ENCODE data around the gene CCDC28B.

Gene CCDC28B

DNA sequence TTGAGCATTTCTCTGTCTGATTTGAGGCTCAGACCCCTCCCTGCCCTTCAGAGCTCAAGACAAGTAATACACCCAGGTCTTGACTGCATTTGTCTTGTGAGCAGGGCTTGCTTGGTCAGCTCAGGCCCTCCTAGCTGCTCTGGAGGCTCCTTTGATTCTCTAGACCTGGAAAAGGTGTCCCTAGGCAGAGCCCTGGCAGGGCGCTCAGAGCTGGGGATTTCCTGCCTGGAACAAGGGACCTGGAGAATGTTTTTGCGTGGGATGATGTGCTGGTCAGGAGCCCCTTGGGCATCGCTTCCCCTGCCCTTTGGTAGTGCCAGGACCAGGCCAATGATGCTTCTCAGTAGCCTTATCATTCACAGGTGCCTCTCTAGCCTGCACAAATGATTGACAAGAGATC lies 4.9 kb upstream of the CCDC28B start:
- no peak for DNase-seq

DNA sequence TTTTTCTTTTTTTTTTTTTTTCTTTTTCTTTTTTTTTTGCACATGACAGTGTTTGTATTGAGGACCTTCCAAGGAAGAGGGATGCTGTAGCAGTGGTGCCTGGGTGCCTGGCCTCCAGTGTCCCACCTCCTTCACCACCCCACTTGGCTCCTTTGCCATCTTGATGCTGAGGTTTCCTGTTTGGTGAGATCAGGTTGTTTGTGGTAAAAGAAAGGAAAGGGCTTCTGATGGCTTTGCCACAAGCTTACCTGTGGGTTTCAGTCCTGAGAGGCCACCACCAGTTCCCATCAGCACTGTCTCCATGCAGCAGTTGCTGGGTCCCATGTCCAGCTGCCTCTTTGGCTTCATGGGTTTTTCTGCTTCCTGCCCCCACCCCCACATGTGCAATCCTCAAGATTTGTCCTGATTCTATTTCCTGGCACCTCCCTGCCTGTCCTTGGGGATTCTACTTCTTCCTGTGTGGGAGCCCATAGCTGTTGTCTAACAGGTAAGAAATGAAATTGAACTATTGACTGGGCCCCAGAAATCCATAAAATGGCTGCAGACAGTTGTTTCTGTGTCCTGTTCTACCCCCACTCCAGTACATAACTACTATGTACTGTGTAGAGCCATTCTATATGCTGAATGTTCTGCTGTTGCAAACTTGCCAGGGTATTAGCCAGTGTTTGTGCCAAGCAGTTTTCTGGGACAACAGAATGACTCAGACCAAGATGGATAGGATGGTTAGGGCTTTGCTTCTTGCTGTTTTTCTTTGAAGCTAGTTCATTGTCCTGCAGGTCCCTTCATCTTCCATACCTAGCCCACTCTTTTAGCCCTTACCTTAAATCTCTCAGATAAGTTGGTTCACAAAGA lies 4.2 kb upstream of the CCDC28B start:
- no peak for DNase-seq

DNA sequence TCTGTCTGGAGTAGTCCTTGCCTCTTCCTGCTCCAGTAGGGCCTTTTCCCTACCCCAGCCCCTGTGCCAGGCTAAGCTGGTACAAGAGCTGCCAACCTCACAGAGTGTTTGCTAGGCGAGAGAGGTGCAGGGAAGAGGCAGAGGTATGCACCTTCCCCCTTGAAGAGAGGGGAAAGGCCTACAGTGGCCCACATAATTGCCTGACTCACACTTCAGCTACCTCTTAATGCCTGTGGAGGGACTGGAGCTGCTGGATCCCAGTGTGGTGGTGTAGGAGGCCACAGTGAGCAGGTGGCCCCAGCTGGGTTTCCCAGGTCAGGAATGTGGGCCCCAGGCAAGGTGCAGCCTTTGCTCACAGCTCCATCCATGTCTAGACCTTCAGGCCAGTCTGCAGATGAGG lies 3.3 kb upstream of the CCDC28B start:
- no peak for DNase-seq

DNA sequence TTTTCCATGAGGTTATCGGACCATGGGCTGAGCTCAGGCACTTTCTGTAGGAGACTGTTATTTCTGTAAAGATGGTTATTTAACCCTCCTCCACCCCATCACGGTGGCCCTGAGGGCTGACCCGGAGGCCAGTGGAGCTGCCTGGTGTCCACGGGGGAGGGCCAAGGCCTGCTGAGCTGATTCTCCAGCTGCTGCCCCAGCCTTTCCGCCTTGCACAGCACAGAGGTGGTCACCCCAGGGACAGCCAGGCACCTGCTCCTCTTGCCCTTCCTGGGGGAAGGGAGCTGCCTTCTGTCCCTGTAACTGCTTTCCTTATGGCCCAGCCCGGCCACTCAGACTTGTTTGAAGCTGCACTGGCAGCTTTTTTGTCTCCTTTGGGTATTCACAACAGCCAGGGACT lies 2.6 kb upstream of the CCDC28B start:
- no peak for DNase-seq

DNA sequence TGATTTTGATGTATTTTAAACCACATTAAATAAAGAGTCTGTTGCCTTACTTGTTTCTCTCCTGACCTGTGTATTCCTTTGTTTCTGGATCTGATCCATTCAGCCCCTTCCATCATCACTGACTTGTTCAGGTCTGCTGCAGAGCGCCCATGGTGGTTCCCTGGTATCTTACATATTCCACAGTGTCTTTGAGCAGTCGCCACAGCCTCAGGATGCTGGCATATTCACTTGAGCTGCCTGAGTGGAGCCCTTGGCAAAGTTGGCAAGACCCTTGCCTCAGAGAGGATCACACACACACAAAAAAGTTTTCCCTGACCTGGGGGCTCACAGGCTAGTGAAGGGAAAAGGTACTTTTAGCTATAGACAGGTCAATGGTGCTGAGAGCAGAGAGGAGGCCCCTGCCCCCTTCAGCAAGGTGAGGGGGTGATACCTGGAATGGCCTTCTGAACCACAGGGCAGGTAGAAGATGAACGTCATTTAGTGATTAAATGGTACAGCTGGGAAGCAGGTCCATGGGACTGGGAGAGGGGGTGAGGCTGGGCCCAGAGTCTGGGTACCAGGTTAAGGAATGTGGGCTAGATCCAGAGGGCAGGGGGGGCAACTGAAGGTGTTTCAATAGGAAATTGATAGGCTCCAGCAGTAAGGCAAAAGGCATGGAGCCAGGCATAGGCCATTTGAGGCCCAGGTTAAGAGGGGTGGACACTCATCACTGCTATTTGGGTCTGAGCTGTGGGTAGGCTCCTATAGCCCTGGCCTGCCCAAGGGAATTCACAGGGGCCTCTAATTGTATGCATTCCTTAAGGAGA lies 2.0 kb upstream of the CCDC28B start:
- DNase-seq: no peak

DNA sequence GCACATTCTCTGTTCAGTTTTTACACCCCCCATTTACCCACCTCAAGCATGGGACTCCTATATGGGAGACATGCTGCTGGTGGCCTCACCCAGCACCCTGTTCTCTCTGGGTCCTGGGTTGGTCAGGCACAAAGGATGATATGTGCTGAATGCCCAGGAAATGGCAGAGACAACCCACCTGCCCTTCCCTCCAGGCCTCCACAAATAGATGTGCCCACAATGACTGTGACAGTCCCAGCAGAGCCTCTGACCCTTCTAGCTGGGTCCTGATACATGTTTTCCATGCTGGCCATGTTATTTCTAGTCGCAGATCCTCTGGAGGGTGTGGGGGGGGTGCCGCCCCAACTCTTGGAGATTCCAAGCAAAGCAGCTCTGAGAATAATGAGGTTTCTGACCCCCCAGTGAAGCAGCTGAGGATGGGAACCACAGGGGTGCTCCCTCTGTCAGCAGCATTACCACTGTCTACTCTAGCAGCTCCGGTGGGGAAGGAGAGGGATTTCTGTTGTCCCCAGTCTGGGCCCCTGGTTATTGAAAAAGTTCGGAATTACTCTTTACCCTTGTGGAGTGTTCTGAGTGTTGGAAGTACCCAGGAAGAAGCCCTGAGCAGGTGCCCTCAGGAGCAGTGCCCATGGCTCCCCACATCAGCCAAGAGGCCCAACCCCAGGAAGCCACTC lies 1.2 kb upstream of the CCDC28B start:
- no peak for DNase-seq

DNA sequence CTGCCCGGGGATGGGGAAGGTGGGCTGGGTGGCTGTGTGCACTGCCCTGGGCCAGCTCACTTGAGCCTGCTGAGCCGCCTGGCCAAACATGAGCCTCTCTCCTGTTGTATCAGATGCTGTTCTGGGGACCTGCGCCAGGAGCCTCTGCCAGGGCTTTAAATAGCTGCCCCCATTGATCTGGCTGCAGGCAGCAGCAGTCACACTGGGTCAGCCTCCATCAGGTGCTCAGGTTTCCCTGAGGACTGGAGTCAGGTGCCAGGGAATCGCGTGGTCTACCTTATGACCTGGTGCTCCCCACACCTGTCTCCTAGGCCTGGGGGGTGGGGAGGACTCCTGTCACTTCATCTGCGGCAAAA lies 700 bp upstream of the CCDC28B start:
- DNase-seq: no peak

DNA sequence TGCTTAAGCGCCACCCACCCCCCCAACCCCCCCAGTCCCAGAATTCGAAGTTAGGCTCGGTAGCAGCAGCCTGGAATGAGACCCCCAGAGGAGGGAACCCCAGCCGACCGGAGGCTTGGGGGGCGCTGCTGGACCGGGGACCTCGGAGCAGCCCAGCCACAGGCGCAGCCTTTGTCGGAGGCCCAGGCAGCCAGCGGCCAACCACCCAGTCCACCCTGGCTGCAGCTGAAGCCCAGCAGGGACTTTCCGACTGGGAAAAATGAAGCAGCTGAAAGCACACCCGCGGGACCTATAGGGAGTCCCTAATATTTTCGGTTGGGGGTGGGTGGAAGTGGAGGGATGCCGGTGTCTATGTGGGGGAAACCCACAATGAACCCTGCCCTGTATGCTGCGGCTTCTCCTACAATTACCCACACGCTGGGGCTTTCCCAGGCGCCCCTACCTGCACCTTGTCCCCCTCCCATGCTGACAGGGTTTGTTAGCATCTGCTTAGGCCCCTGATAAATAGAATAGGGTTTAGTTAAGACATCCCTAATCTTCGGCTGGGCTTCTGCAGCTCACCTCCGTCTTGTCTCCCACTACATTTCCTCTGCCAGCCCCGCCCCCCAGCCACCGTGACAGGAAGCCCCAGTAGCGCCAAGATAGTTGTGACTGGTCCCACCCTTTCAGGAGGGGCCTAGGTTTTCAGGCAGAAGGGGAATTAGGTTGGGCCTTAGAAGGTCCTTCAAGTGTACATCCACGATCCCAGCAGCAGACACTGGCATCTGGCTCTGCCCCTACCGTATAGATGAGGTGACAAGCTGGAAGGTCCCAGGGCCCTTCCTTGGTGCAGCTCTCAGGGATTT lies 838 bp downstream of the CCDC28B start:
- DNase-seq: peak; percentile 78

DNA sequence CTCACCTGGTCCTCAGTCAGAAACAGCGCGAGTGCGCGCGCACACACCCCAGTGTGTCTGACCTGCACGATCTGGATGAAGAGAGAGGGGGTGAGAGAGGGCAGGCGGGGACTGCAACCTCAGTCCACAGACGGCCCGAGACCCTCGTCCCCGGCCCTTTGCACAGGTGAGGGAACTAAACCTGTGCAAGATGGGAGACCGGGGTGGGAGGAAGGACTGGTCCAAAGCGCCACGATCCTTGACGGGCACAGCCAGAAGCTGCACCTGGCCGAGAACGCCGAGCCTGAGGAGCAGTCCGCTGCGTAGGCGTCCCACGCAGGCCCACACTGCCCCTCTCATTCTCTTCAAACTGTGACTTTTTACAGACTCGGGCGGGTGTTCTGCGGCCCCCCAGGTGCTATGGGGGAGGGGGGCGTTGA lies 4.6 kb downstream of the CCDC28B start:
- DNase-seq: no peak

DNA sequence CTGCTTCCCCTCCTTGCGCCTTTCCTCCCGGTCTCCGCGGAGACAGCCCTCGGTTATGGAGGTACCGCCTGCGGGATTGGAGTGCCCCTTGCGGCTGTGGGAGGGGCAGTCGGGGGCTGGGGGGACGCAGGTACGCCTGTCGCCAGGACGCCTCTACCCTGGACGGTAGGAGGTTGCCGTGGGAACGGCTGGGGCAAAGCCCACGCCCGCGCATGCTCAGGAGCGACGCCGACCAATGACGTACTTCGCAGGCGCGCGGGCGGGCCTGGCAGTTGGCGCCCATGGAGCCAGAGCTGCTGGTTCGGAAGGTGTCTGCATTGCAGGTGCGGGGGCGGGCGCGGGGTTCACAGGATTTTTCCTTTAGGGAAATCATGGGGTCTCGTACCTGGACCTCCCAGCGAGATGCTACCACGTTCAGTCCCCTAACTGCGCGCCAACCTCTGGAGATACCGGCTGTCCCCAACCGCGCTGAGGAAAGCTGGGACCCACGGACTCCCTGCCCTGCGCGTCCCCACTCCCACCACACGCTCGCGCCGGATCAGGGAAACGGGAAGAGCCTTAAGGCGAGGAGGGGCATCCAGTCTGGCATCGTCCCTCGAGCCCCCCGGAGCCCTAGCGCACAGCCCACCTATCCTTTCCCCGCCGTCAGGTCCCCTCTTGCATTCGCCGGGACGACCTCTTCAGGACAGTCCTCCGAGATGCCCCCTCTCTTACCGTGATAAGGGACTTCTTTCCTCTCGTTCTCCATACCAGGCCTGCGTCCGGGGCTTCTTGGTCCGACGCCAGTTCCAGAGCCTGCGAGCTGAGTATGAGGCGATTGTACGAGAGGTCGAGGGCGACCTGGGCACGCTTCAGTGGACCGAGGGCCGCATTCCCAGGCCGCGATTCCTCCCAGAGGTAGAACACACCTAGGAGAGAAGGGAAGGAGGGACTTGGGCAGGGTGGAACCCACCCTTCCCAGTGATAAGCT lies 5.3 kb downstream of the CCDC28B start, which contains the start of gene IQCC:
TSS of gene IQCC (plus strand) at position 271 of the 970 bp plus-strand sequence. CDS start at position 282, 11 bp downstream.
- DNase-seq: peak; percentile 85

DNA sequence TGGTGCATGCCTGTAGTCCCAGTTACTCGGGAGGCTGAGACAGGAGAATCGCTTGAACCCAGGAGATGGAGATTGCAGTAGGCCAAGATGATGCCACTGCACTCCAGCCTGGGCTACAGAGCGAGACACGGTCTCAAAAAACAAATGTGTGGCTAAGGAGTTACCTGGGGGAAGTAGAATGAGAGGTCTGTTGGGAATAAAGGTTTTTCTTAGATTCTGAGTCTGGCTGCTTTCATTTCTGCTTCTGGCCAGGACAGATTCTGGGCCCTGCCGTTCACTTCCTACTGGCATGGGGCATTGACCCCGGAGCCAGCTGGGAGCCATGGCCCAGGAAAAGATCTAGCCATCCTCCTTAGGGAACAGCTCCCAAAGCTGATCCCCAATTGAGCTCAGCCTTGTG lies 8.1 kb downstream of the CCDC28B start:
- DNase-seq: no peak

DNA sequence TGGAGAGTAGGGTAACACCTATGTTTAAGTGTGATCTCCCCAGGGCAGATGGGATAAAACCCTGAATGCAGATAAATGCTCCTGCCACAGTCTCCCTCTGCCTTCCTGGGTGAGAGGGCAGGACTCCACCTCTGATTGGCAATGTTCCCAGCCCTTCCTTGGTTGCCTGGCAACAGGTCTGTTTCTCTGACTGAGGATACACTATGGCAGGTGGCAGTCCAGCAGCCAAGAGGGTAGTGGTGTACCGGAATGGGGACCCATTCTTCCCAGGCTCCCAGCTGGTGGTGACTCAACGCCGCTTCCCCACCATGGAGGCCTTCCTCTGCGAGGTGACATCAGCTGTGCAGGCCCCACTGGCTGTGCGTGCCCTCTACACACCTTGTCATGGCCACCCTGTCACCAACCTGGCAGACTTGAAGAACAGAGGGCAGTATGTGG lies 8.5 kb downstream of the CCDC28B start, which contains the start of gene DCDC2B:
TSS of gene DCDC2B (plus strand) at position 199 of the 438 bp plus-strand sequence. CDS start at position 204, 5 bp downstream.
- DNase-seq: no peak

DNA sequence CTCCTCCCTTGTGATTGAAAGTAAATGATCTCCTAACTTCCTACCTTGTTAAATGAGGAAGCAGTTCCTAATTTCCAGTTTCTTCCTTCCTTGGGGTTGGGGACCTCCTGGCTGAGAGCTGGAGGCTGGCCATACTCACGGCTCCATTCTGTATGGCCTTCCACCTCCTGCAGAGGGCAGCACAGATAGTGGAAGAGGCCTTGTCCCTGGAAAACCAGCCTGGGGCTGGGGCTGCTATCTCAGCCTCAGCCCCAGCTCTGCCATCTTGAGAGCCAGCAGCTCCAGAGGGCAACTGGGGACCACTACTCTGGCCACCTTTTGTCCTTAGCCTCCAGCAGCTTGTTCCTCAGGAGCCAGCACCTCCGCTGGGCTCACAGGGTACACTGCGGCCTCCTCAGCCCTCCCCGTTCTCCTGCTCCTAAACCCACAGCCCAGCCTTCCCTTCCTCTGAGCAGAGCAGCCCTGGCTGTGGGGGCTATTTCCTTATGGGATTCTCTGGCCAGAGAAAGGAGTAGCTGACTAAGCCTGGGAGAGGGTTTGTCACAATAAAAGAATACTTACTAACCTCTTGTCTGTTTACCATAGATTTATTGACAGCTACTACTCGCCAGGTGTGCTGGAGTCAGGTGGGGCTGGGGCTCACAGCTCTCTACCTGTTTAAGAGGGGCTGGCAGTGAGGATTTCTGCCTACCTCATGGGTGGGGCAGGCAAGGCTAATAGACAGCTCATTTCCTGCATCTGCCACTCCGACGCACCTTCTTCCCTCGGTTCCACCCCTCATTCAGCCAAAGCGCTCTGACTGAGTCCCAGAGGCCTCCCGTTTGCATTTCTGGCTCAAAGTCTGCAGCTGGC lies 15.5 kb downstream of the CCDC28B start:
- DNase-seq: peak; percentile 68

DNA sequence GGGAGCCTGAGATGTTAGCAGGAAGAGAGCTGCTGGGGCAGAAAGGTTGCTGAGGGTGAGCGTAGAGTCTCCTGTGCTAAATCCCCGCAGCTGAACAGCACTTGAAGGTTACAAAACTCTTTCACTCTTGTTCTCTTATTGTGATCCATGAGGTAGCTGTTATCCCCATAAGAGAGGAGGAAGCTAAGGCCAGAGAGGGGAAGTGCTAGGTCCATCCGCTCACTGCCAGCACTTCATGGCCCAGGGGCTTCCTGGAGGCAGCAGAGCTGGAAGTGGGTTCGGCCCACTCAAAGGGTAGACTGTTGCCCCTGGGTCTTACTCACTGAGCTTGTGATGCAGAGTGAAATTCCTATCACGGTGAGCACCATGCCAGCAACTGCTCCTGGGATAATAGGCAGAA lies 16.2 kb downstream of the CCDC28B start:
- no peak for DNase-seq

DNA sequence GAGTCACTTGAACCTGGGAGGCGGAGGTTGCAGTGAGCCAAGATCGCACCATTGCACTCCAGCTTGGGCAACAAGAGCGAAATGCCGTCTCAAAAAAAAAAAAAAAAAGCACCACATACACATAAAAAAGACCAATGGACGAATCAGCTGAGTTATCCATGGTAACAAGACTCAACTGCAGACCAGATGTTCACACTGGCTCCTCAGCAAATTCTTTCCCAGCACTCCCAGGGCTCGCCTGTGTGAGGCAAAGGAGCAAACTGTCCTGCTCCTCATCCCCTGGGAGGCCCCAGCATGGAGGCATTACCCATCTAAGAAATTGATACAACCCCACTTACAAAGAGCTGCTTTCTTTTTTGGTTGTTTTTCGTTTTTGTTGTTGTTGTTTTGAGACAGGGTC lies 18.6 kb downstream of the CCDC28B start:
- no peak for DNase-seq

DNA sequence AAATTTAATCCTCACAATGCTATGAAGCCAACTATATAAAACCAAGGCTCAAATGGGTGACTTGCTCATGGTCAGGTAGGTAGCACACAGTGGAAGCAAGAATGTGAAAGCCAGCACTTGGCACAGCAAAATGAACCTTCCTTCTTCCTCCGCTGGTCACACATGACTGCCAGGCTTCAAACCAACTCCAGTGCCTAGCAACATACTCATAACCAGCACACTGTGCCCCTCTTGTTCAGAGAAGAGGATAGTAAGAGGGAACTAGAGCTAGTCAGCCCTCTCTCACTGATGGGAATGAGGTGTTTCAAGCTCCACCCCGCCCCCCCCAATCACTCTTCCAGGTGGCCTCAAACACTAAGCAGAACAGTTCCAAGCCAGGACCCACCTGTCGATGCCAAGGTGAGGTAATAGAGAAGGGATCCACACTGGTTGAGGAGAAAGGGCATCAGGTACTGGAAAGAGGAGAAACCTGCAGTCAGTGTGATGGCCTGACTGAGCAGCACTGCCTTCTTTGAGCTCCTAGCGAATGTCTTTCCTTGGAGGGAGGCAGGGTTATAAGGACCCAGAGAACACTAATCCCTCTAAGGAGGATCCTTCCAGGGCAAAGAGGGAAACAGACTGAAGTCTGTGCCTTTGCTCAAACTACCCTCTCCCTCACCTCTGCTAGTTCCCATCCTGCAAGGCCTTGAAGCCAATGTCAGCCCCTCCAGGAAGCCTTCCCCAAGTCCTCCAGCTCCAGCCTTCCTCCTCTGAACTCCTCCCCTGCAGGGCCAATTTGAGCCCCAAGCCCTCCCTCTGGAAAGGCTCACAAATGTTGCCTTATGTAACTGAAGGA lies 20.6 kb downstream of the CCDC28B start:
- no peak for DNase-seq

DNA sequence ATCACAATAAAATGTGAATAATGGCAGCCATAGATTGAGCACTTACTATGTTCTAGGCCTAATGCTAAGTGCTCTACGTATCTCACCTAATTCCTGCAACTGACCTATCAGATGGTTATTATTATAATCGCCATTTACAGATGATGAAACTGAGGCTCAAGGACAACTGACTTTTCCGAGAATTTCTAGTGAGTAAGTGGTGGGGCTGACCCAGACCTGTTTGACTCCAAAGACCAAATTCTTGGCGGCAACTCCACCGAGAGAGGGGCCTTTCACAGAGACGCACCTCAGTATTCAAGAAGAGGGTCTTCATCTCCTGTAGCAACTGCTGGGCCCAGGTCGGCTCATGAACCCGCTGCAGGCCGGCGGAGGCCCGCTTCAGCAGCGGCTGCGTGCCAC lies 21.2 kb downstream of the CCDC28B start:
- DNase-seq: no peak

DNA sequence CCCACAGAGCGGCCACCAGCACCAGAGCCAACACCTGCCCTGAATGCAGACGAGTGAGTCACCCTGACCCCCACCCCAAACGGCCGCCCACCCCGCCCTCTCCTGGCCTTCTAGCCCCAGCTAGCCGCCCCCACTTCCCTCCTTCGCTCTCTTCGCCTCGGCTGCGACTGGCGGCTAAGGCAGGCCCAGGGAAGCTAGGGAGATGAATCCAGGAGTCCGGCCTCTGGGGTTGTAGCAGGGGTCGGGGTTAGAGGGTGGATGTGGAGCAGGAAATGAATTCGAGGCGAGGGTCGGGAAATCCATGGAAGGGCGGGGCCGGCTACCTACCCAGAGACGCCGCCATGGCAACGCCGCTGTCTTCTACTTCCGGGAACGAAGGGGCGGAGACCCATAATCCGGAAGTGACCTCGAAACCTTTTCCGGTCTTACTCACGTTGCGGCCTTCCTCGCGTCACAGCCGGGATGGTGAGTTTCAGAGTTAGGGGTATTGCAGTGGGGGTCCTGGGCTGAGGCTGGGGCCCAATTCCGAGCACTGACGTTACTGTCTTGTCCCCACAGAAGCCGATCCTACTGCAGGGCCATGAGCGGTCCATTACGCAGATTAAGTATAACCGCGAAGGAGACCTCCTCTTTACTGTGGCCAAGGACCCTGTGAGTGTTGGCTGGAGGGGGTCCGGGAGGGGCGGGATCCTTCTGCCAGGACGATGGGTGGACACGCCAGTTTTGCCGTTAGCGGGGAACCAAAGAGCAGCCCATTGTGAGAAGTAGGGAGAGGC lies 21.8 kb downstream of the CCDC28B start, which contains the start of the genes EIF3I and TMEM234:
TSS of gene EIF3I (plus strand) at position 428 of the 776 bp plus-strand sequence. CDS start at position 463, 35 bp downstream.
TSS of gene TMEM234 (minus strand) at position 374 of the 776 bp plus-strand sequence. CDS start at position 343, 31 bp downstream.
- peak; percentile 93 for DNase-seq

All from stimulated activated CD4-positive, alpha-beta T cell treated with anti-CD3 and anti-CD28 coated beads, Interleukin-4, amount 100 ng/mL, for 24 hours (primary cell).